WTC11 (cell line): ENCODE results near the gene ZNF639. TPM values are rescaled to one million over a fixed set of nuclear protein-coding genes. Genes with fewer than 3 reads are reported as not detected.

ENCODE experiments used
- ATAC-seq: fragments of 200-7000 bp; cut with Tn5 transposase; 2 replicates; pipeline ENCODE4 v1.10.0; 2021; ENCODE audit warnings: mild to moderate bottlenecking, moderate library complexity
- CTCF ChIA-PET: fragments of 300-600 bp; sonication (Branson Sonifier 250); formaldehyde crosslinking; loops from one replicate; lab custom pipeline; 2021; ENCODE audit warnings: antibody characterized with exemption; lab: Charles Lee
- POLR2A ChIA-PET: fragments of 350-600 bp; sonication (Branson Sonifier 250); formaldehyde crosslinking; loops from one replicate; lab custom pipeline; 2021; ENCODE audit warnings: antibody characterized with exemption; lab: Charles Lee
- DNase-seq: peaks from one replicate; pipeline ENCODE4 v3.0.0; 2021; ENCODE audit warnings: low spot score
- H3K27ac Mint-ChIP-seq: 2 replicates; pipeline ENCODE4 v1.8.0; 2021; ENCODE audit warnings: mixed read lengths
- H3K27me3 Mint-ChIP-seq: 2 replicates; pipeline ENCODE4 v1.8.0; 2021; ENCODE audit warnings: low read depth, mild to moderate bottlenecking, moderate library complexity, mixed read lengths
- H3K36me3 Mint-ChIP-seq: 2 replicates; pipeline ENCODE4 v1.8.0; 2021; ENCODE audit warnings: mixed read lengths
- H3K4me1 Mint-ChIP-seq: 2 replicates; pipeline ENCODE4 v1.8.0; 2022; ENCODE audit warnings: mixed read lengths
- H3K4me3 Mint-ChIP-seq: 2 replicates; pipeline ENCODE4 v1.8.0; 2021; ENCODE audit warnings: mild to moderate bottlenecking, moderate library complexity, mixed read lengths
- H3K9me3 Mint-ChIP-seq: 2 replicates; pipeline ENCODE4 v1.8.0; 2021; ENCODE audit warnings: mixed read lengths
- ATF1 ChIP-seq: sonication (generic); formaldehyde crosslinking; IDR thresholded peaks from 2 replicates; pipeline ENCODE4 v1.8.1; 2023; ENCODE audit warnings: mild to moderate bottlenecking, moderate library complexity, missing genetic modification reagents
- ATF6 ChIP-seq: sonication (generic); formaldehyde crosslinking; IDR thresholded peaks from 2 replicates; pipeline ENCODE4 v1.8.1; 2023; ENCODE audit warnings: mild to moderate bottlenecking, missing genetic modification reagents
- CREB1 ChIP-seq: sonication (generic); formaldehyde crosslinking; IDR thresholded peaks from 2 replicates; pipeline ENCODE4 v1.8.0; 2023; ENCODE audit warnings: mild to moderate bottlenecking, missing genetic modification reagents
- E2F5 ChIP-seq: sonication (generic); formaldehyde crosslinking; IDR thresholded peaks from 2 replicates; pipeline ENCODE4 v1.8.1; 2022; ENCODE audit warnings: mild to moderate bottlenecking, moderate library complexity, missing genetic modification reagents
- ESRRA ChIP-seq: sonication (generic); formaldehyde crosslinking; IDR thresholded peaks from 2 replicates; pipeline ENCODE4 v1.8.1; 2022; ENCODE audit warnings: mild to moderate bottlenecking, missing genetic modification reagents, borderline replicate concordance
- NFYB ChIP-seq: sonication (generic); formaldehyde crosslinking; conservative IDR thresholded peaks from 2 replicates; pipeline ENCODE4 v1.8.0; 2022; ENCODE audit warnings: low read depth, missing genetic modification reagents
- PREB ChIP-seq: sonication (generic); formaldehyde crosslinking; IDR thresholded peaks from 2 replicates; pipeline ENCODE4 v1.8.1; 2022; ENCODE audit warnings: mild to moderate bottlenecking, missing genetic modification reagents, moderate library complexity, borderline replicate concordance
- SOX15 ChIP-seq: fragments of 250-450 bp; sonication (Bioruptor Pico); IDR thresholded peaks from 2 replicates; pipeline ENCODE4 v1.9.0; 2021; ENCODE audit warnings: mild to moderate bottlenecking
- STAT6 ChIP-seq: sonication (generic); formaldehyde crosslinking; conservative IDR thresholded peaks from 2 replicates; pipeline ENCODE4 v1.8.1; 2023; ENCODE audit warnings: mild to moderate bottlenecking, low read depth, missing genetic modification reagents, moderate library complexity
- TCF7 ChIP-seq: sonication (generic); formaldehyde crosslinking; IDR thresholded peaks from 2 replicates; pipeline ENCODE4 v1.8.0; 2022; ENCODE audit warnings: mild to moderate bottlenecking, low read depth, missing genetic modification reagents, moderate library complexity
- TEAD1 ChIP-seq: sonication (generic); formaldehyde crosslinking; IDR thresholded peaks from 2 replicates; pipeline ENCODE4 v1.8.0; 2022; ENCODE audit warnings: mild to moderate bottlenecking, missing genetic modification reagents
- TP53 ChIP-seq: sonication (generic); formaldehyde crosslinking; IDR thresholded peaks from 2 replicates; pipeline ENCODE4 v1.8.1; 2023; ENCODE audit warnings: mild to moderate bottlenecking, missing genetic modification reagents
- ZMAT4 ChIP-seq: fragments of 250-450 bp; sonication (Bioruptor Pico); IDR thresholded peaks from 2 replicates; pipeline ENCODE4 v1.9.0; 2021; ENCODE audit warnings: mild to moderate bottlenecking
- ZNF121 ChIP-seq: sonication (generic); formaldehyde crosslinking; IDR thresholded peaks from 2 replicates; pipeline ENCODE4 v1.8.0; 2023; ENCODE audit warnings: missing genetic modification reagents
- ZNF219 ChIP-seq: sonication (generic); formaldehyde crosslinking; IDR thresholded peaks from 2 replicates; pipeline ENCODE4 v1.8.0; 2023; ENCODE audit warnings: missing genetic modification reagents, mild to moderate bottlenecking, borderline replicate concordance
- ZNF232 ChIP-seq: sonication (generic); formaldehyde crosslinking; IDR thresholded peaks from 2 replicates; pipeline ENCODE4 v1.8.0; 2022; ENCODE audit warnings: mild to moderate bottlenecking, missing genetic modification reagents
- ZSCAN18 ChIP-seq: fragments of 250-450 bp; sonication (Bioruptor Pico); IDR thresholded peaks from 2 replicates; pipeline ENCODE4 v2.1.2; 2022; ENCODE audit warnings: mild to moderate bottlenecking, moderate library complexity
- total RNA-seq: library from RNA; stranded (reverse); gene quantifications from 3 replicates; pipeline ENCODE4 v1.2.3, GENCODE V29; 2021

The ZNF639 gene
- total RNA-seq, 1 experiment from 2014 or later = 34.8 TPM

- no peak for TF ChIP-seq ZSCAN18 (CRISPR knock-in tag)
- no peak for TF ChIP-seq ZNF219 (CRISPR knock-in tag)
Measured at GRCh38 chr3:179276743-179277142, 46.1 kb upstream of the ZNF639 start (continued).

- no peak for ATAC-seq
- POLR2A ChIA-PET = no interaction called here
- no peak overlapping the region for H3K4me3 Mint-ChIP-seq
- TF ChIP-seq SOX15 (CRISPR knock-in tag) = no peak
- no peak for TF ChIP-seq TCF7 (CRISPR knock-in tag)
- TF ChIP-seq NFYB (CRISPR knock-in tag) = no peak
- no peak for TF ChIP-seq ATF1 (CRISPR knock-in tag)
- TF ChIP-seq ZNF232 = no peak
- no peak for TF ChIP-seq ATF6 (CRISPR knock-in tag)
- TF ChIP-seq PREB (CRISPR knock-in tag) = no peak
- TF ChIP-seq CREB1 (CRISPR knock-in tag) = no peak
- no peak for TF ChIP-seq TEAD1 (CRISPR knock-in tag)
- TF ChIP-seq ZMAT4 (CRISPR knock-in tag) = no peak
- TF ChIP-seq ZNF121 (CRISPR knock-in tag) = no peak
- no peak for TF ChIP-seq TP53 (CRISPR knock-in tag)
- TF ChIP-seq STAT6 (CRISPR knock-in tag) = no peak
- TF ChIP-seq ESRRA = no peak
- TF ChIP-seq E2F5 = no peak
- TF ChIP-seq, all 79 proteins: peak for 0
- Mint-ChIP-seq H3K36me3 (no peaks in the 10 kb centered on the region), H3K4me1 (peaks cover 7% of the 10 kb centered on the region), H3K27ac (no peak overlapping the region), H3K9me3 (no peaks in the 10 kb centered on the region), H3K27me3 (no peaks in the 10 kb centered on the region)
- CTCF ChIA-PET = no interaction called here
- no peak for DNase-seq
Measured at GRCh38 chr3:179278151-179278550, 44.7 kb upstream of the ZNF639 start.
